ENCODE results near the gene SAMD4A. TPM values are rescaled to one million over a fixed set of nuclear protein-coding genes. Genes with fewer than 3 reads are reported as not detected.

SAMD4A gene
- total RNA-seq, 1 donor from 2014 or later = 30.0 TPM

DNA sequence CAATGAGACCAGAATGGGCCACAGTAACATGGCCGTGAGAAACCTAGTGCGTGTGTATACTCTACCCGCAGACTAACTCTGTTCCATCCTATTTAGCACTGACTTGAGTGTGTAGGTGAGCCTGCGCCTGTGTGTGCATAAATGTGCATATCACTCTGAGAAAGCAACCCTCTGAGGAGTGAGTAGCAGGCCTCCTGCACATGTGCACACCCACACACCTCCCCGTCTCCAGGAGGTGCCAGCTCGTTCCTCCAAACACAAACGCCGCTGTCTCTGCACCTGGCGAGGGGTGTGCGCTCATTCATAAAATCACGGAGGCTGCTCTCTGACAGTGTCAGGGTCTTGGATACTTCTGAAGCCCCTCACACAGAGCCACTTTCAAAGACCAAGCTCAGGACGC lies 196.8 kb downstream of the SAMD4A start:
- H3K27ac Mint-ChIP-seq = peak overlapping the region; percentile 43
- no peak for TF ChIP-seq CTCF (IDR thresholded peaks at IDR 0.05; ENCODE audit: unreplicated experiment)
- no peaks in the 10 kb centered on the region for H3K9me3 Mint-ChIP-seq
- no peaks in the 10 kb centered on the region for H3K27me3 Mint-ChIP-seq (ENCODE audit: low read depth)
- H3K4me3 Mint-ChIP-seq = no peak overlapping the region
- peaks cover 9% of the 10 kb centered on the region for H3K4me1 Mint-ChIP-seq
- DNase-seq (ENCODE audit: low spot score in 2 of 2, unreplicated experiment in 2 of 2) = no peak
- peaks cover 25% of the 10 kb centered on the region for H3K36me3 Mint-ChIP-seq

DNA sequence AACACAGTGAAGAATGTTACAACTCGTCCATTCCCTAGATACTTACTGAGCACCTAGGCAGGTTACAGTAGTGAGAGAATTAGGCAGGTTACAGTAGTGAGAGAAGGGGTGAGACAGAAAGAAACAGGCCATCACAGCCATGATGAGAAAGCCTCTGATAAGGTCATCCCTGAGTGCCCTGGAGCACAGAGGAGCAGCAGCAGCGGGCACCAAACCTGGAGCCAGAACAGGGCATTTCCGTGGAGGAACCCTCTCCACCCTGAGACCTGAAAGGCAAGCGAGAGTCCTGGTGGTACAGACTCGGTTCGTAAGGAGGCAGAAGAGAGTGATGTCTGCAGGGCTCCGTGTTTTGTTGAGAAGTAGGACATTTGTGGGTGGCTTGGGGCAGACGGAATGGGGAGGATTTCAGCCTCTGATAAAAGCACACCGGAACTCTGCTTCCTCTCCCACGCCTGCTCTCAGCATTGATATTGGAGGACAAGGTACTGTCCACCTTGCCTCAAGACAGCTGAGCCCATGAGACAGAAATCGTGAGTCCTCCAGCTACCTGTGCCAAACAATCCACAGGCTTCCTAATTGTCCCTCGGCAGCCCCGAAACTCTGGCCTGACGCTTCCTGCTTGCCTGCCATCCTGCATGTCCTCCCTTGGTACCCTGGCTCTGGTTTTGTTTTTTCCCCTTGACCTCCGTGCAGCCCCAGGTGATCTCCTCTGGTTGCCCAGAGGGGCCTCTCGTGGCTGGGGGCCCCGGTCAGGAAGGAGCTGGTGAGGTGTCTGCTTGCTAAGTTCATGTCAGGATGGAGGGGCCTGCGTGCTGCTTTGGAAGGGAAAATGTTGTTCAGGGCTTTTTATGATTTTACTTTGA lies 199.6 kb downstream of the SAMD4A start:
- DNase-seq (ENCODE audit: low spot score in 2 of 2, unreplicated experiment in 2 of 2) = no peak
- no peak for TF ChIP-seq CTCF (IDR thresholded peaks at IDR 0.05; ENCODE audit: unreplicated experiment)
- Mint-ChIP-seq H3K27ac (no peak overlapping the region), H3K9me3 (no peaks in the 10 kb centered on the region), H3K27me3 (ENCODE audit: low read depth) (no peaks in the 10 kb centered on the region), H3K36me3 (peaks cover 19% of the 10 kb centered on the region), H3K4me3 (no peak overlapping the region), H3K4me1 (peaks cover 9% of the 10 kb centered on the region)

- no peak for DNase-seq (ENCODE audit: low spot score in 2 of 2, unreplicated experiment in 2 of 2)
- Mint-ChIP-seq H3K4me3 (no peak overlapping the region), H3K9me3 (no peaks in the 10 kb centered on the region), H3K4me1 (peaks cover 9% of the 10 kb centered on the region), H3K36me3 (peaks cover 15% of the 10 kb centered on the region), H3K27ac (no peak overlapping the region), H3K27me3 (ENCODE audit: low read depth) (no peaks in the 10 kb centered on the region)
- TF ChIP-seq CTCF (IDR thresholded peaks at IDR 0.05; ENCODE audit: unreplicated experiment) = no peak
These were observed 200.2 kb downstream of the SAMD4A start for GRCh38 chr14:54767139-54767431.

GRCh38 chr14:54767450-54767849 lies 200.5 kb downstream of the SAMD4A start:
- Mint-ChIP-seq H3K36me3 (peaks cover 13% of the 10 kb centered on the region), H3K4me3 (no peak overlapping the region), H3K9me3 (no peaks in the 10 kb centered on the region), H3K27ac (no peak overlapping the region), H3K4me1 (peaks cover 9% of the 10 kb centered on the region), H3K27me3 (ENCODE audit: low read depth) (no peaks in the 10 kb centered on the region)
- no peak for TF ChIP-seq CTCF (IDR thresholded peaks at IDR 0.05; ENCODE audit: unreplicated experiment)
- no peak for DNase-seq (ENCODE audit: low spot score in 2 of 2, unreplicated experiment in 2 of 2)

GRCh38 chr14:54768501-54769129 lies 201.7 kb downstream of the SAMD4A start:
- Mint-ChIP-seq H3K36me3 (peaks cover 12% of the 10 kb centered on the region), H3K27ac (no peak overlapping the region), H3K4me3 (no peak overlapping the region), H3K27me3 (ENCODE audit: low read depth) (no peaks in the 10 kb centered on the region), H3K9me3 (no peaks in the 10 kb centered on the region), H3K4me1 (peaks cover 16% of the 10 kb centered on the region)
- TF ChIP-seq CTCF (IDR thresholded peaks at IDR 0.05; ENCODE audit: unreplicated experiment) = no peak
- DNase-seq (ENCODE audit: low spot score in 2 of 2, unreplicated experiment in 2 of 2) = no peak

Data from mesothelial cell of epicardium (in vitro differentiated cells).